Karpas-422 (cell line): ENCODE results near the gene FAM133A. TPM values are rescaled to one million over a fixed set of nuclear protein-coding genes. Genes with fewer than 3 reads are reported as not detected.

ENCODE experiments used
- DNase-seq: peaks from one replicate; pipeline ENCODE4 v3.0.0-alpha.2; 2015
- H2AFZ ChIP-seq: fragments of 200-600 bp; sonication (generic); 2 replicates; pipeline ENCODE4 v1.6.1; 2014; ENCODE audit warnings: antibody characterized with exemption, low read length, mixed read lengths
- H3K27ac ChIP-seq: fragments of 200-600 bp; sonication (generic); 2 replicates; pipeline ENCODE4 v1.5.1; 2014; ENCODE audit warnings: mild to moderate bottlenecking, low read length, moderate library complexity
- H3K27me3 ChIP-seq: fragments of 200-600 bp; sonication (generic); 2 replicates; pipeline ENCODE4 v1.6.1; 2014; ENCODE audit warnings: low read length, mixed read lengths
- H3K36me3 ChIP-seq: fragments of 200-600 bp; sonication (generic); 2 replicates; pipeline ENCODE4 v1.6.1; 2014; ENCODE audit warnings: low read length, mixed read lengths; ENCODE audit not compliant: insufficient read depth
- H3K4me1 ChIP-seq: fragments of 200-600 bp; sonication (generic); 2 replicates; pipeline ENCODE4 v1.6.1; 2014; ENCODE audit warnings: mild to moderate bottlenecking, low read length, mixed read lengths
- H3K4me2 ChIP-seq: fragments of 200-600 bp; sonication (generic); 2 replicates; pipeline ENCODE4 v1.6.1; 2014; ENCODE audit warnings: low read length, low read depth, mild to moderate bottlenecking; ENCODE audit not compliant: poor library complexity, severe bottlenecking
- H3K4me3 ChIP-seq: fragments of 200-600 bp; sonication (generic); 2 replicates; pipeline ENCODE4 v1.5.1; 2014; ENCODE audit warnings: mild to moderate bottlenecking, antibody characterized with exemption, low read length, mixed read lengths
- H3K79me2 ChIP-seq: fragments of 200-600 bp; sonication (generic); 2 replicates; pipeline ENCODE4 v1.6.1; 2014; ENCODE audit warnings: mild to moderate bottlenecking, low read length, mixed read lengths
- H3K9ac ChIP-seq: fragments of 200-600 bp; sonication (generic); 2 replicates; pipeline ENCODE4 v1.6.0; 2014; ENCODE audit warnings: low read length
- H3K9me2 ChIP-seq: fragments of 200-600 bp; sonication (generic), shearing (Covaris generic); replicated peaks from 2 replicates; pipeline ENCODE4 v1.6.0; 2014; ENCODE audit warnings: mild to moderate bottlenecking, low read length, moderate library complexity; ENCODE audit not compliant: insufficient read depth
- H3K9me3 ChIP-seq: fragments of 300-700, 200-600 bp; sonication (generic); 2 replicates; pipeline ENCODE4 v1.6.1; 2014; ENCODE audit warnings: low read length, mixed read lengths
- H4K20me1 ChIP-seq: fragments of 200-600 bp; sonication (generic); 2 replicates; pipeline ENCODE4 v1.6.1; 2014; ENCODE audit warnings: mild to moderate bottlenecking, antibody characterized with exemption, low read length, low read depth; ENCODE audit not compliant: insufficient read depth
- total RNA-seq: library from RNA; depleted of rRNA; stranded (reverse); fragments of >200 nt; shearing (Covaris generic); gene quantifications from 2 replicates; pipeline ENCODE4 v1.2.3, GENCODE V29; 2014; ENCODE audit warnings: low replicate concordance; rRNA removed

Gene FAM133A
- total RNA-seq, result not detected in 2 replicates

DNA sequence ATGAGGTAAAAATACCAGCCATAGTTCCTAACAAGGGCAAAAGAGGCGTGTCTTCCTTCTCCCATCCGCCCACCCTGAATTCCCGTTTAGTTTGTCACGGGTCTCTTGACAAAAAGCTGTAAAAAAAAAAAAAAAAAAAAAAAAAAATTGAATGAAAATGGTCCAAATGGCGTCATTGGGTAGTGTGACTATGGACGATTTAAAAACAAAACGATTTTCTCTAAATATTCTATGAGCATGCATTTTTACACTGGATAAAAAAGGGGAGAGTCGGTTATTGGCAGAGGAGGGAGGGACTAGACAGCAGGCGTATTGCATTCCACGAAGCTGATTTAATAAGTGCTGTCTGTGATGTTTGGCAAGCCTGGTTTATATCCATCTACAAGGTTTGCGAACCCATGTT lies at the start of gene FAM133A:
TSS of gene FAM133A (plus strand) at position 338 of the 403 bp plus-strand sequence. CDS start 35,214 bp downstream, outside the sequence.
- Histone ChIP-seq H3K9me3 (peaks cover 31% of the 10 kb centered on the region), H3K4me3 (no peak within 1 kb of the TSS), H4K20me1 (no peaks in the 10 kb centered on the region), H3K4me2 (no peak within 1 kb of the TSS), H3K36me3 (no peaks in the 10 kb centered on the region), H2AFZ (no peak within 1 kb of the TSS), H3K9ac (no peak within 1 kb of the TSS), H3K27ac (no peak within 1 kb of the TSS), H3K4me1 (no peaks in the 10 kb centered on the region), H3K9me2 (no peaks in the 10 kb centered on the region), H3K79me2 (no peaks in the 10 kb centered on the region), H3K27me3 (no peaks in the 10 kb centered on the region)
- no peak for DNase-seq

DNA sequence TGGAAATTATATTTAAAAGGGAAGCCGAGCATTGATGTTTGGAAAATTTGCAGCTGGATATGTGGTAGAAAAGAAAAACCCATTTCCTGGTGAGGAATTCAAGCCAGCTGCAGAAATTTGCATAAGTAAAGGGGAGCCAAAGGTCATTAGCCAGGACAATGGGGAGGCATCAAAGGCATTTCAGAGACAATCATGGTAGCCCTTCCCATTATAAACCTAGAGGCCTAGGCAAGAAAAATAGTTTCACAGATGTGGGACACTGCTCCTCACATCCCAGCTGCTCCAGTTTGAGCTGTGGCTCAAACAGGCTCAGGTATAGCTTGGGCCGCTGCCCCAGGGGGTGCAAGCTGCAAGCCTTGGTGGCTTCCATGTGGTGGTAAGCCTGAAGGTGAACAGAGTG lies 36.4 kb upstream of the FAM133A start:
- Histone ChIP-seq H3K4me3 (no peak overlapping the region), H2AFZ (no peak overlapping the region), H3K9me2 (no peaks in the 10 kb centered on the region), H3K79me2 (no peaks in the 10 kb centered on the region), H3K9me3 (peaks cover 10% of the 10 kb centered on the region), H3K9ac (no peak overlapping the region), H3K36me3 (no peaks in the 10 kb centered on the region), H3K27ac (no peak overlapping the region), H3K4me1 (no peaks in the 10 kb centered on the region), H3K27me3 (no peaks in the 10 kb centered on the region), H4K20me1 (no peaks in the 10 kb centered on the region), H3K4me2 (no peak overlapping the region)
- DNase-seq, result no peak

DNA sequence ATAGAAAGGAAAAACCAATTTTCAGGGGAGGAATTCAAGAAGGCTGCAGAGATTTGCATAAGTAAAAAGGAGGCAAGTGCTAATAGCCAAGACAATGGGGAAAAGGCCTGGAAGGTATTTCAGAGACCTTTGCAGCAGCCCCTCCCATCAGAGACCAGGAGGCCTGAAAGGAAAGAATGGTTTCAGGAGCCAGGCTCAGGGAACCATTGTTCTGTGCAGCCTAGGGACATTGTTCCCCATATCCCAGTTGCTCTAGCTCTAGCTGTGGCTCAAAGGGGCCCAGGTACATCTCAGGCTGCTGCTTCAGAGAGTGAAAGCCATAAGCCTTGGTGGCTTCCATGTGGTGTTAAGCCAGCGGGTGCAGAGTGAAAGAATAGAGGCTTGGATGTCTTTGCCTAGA lies 24.6 kb upstream of the FAM133A start:
- no peak overlapping the region for H2AFZ ChIP-seq
- no peaks in the 10 kb centered on the region for H3K4me1 ChIP-seq
- no peak overlapping the region for H3K4me3 ChIP-seq
- H3K36me3 ChIP-seq, result no peaks in the 10 kb centered on the region
- no peak overlapping the region for H3K4me2 ChIP-seq
- H3K9me3 ChIP-seq, result peaks cover 24% of the 10 kb centered on the region
- H3K9ac ChIP-seq, result no peak overlapping the region
- H3K27me3 ChIP-seq, result no peaks in the 10 kb centered on the region
- no peak for DNase-seq
- H3K27ac ChIP-seq, result no peak overlapping the region
- no peaks in the 10 kb centered on the region for H3K79me2 ChIP-seq
- no peaks in the 10 kb centered on the region for H4K20me1 ChIP-seq
- no peaks in the 10 kb centered on the region for H3K9me2 ChIP-seq

DNA sequence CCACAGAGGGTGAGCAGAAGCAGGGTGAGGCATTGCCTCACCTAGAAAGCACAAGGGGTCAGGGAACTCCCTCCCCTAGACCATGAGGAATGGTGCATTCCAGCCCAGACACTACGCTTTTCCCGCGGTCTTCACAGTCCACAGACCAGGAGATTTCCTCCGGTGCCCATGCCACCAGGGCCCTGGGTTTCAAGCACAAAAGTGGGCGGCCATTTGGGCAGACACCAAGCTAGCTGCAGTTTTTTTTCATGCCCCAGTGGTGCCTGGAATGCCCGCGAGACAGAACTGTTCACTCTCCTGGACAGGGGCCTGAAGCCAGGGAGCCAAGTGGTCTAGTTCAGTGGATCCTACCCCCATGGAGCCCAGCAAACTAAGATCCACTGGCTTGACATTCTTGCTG lies 13.4 kb upstream of the FAM133A start:
- H2AFZ ChIP-seq, result no peak overlapping the region
- no peak overlapping the region for H3K4me3 ChIP-seq
- H3K27me3 ChIP-seq, result no peaks in the 10 kb centered on the region
- H3K4me1 ChIP-seq, result no peaks in the 10 kb centered on the region
- H3K27ac ChIP-seq, result no peak overlapping the region
- no peak overlapping the region for H3K4me2 ChIP-seq
- peaks cover 18% of the 10 kb centered on the region for H3K9me3 ChIP-seq
- no peaks in the 10 kb centered on the region for H3K36me3 ChIP-seq
- H4K20me1 ChIP-seq, result no peaks in the 10 kb centered on the region
- H3K9ac ChIP-seq, result no peak overlapping the region
- DNase-seq, result no peak
- H3K79me2 ChIP-seq, result no peaks in the 10 kb centered on the region
- no peaks in the 10 kb centered on the region for H3K9me2 ChIP-seq

DNA sequence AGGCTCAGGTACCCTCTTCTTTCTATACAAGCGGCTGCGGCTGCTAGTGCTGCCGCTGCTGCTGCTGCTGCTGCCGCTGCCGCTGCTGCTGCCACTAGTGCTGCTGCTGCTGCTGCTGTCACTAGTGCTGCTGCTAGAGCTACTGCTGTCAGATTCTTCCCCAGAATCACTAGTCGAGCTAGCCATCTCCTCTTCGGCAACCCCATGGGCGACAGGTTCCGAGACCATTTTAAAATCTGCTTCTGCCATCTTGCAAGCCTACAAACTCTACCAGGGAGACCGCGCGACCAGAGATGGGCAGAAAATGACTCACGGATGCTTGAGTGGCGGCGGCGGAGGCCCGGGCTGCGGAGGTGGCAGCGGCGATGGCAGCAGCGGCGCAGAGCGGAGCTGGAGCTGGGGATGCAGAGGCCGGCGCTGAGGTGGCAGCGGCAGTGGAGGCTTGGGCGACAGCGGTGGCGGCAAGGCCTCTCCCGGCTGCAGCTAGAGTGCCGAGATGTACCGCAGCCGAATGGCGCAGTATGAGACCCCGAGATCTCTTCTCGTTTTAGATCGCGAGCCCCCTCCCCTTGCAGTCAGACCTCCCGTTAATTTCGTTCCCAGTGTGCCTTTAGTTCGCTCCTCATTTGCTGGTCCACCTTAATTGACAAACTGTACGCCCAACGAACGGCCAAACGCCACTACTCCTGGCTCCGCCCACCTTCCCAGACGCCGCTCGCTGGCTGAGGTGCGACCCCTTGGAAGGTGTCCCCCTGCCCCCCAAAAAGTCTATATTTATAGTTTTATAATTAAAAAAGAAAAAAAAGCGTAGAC lies 744 bp upstream of the FAM133A start, which contains the start of gene NAP1L3:
TSS of gene NAP1L3 (minus strand) at position 523 of the 813 bp plus-strand sequence. CDS start at position 249, 274 bp downstream.
- Histone ChIP-seq H3K4me1 (no peaks in the 10 kb centered on the region), H3K4me2 (no peak within 1 kb of the TSS), H3K27me3 (no peaks in the 10 kb centered on the region), H3K27ac (no peak within 1 kb of the TSS), H4K20me1 (no peaks in the 10 kb centered on the region), H2AFZ (no peak within 1 kb of the TSS), H3K36me3 (no peaks in the 10 kb centered on the region), H3K9me3 (peaks cover 33% of the 10 kb centered on the region), H3K9me2 (no peaks in the 10 kb centered on the region), H3K4me3 (no peak within 1 kb of the TSS), H3K79me2 (no peaks in the 10 kb centered on the region), H3K9ac (no peak within 1 kb of the TSS)
- DNase-seq, result no peak

DNA sequence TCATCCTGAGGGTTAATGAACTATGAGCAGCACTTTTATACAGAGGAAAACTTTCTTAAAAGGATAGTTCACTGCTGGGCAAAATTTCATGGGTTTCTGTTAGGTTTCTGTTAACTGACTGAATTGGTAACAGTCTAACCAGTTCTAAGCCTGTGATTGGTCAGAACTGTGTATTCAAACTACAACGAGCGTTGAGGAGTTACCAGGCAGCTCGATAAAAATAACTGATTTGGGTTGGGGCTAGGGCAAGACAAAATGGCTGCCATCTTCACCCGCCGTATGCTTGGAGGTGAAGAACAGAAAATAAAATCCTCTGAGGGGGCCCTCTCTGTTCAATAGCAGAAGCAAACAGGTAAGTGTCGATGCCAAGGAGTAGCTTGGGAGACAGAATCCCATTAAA lies 22.0 kb downstream of the FAM133A start:
- Histone ChIP-seq H2AFZ (no peak overlapping the region), H3K9me3 (peaks cover 28% of the 10 kb centered on the region), H3K4me1 (no peaks in the 10 kb centered on the region), H4K20me1 (no peaks in the 10 kb centered on the region), H3K36me3 (no peaks in the 10 kb centered on the region; the same call in 1 of the 2 replicates), H3K27ac (no peak overlapping the region), H3K9me2 (no peaks in the 10 kb centered on the region), H3K79me2 (no peaks in the 10 kb centered on the region), H3K4me2 (no peak overlapping the region), H3K4me3 (no peak overlapping the region), H3K9ac (no peak overlapping the region), H3K27me3 (no peaks in the 10 kb centered on the region)
- no peak for DNase-seq

DNA sequence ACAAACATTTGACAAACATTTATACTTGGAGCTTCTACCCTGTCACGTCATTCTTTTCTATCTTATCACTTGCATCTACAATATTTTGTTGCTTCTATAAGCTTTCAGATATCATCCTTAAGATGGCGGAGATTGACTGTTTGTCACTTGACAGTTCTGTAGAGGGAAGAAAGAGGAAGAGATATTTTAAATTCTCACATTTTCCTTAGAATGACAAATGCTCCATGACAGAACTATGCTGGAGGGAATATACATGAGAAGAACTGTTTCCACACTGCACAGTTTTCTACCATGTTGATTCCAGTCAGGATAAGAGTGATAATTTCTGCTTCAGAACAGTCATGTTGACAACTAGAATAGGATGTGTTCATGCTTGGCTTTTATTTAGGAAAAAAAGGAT lies 29.7 kb downstream of the FAM133A start:
- Histone ChIP-seq H3K36me3 (no peaks in the 10 kb centered on the region; the same call in 1 of the 2 replicates), H3K9ac (no peak overlapping the region), H3K4me3 (no peak overlapping the region), H3K4me2 (no peak overlapping the region), H2AFZ (no peak overlapping the region), H3K27me3 (no peaks in the 10 kb centered on the region), H3K4me1 (no peaks in the 10 kb centered on the region), H3K79me2 (no peaks in the 10 kb centered on the region), H3K9me3 (peaks cover 46% of the 10 kb centered on the region), H3K27ac (no peak overlapping the region), H4K20me1 (no peaks in the 10 kb centered on the region), H3K9me2 (no peaks in the 10 kb centered on the region)
- DNase-seq, result no peak

DNA sequence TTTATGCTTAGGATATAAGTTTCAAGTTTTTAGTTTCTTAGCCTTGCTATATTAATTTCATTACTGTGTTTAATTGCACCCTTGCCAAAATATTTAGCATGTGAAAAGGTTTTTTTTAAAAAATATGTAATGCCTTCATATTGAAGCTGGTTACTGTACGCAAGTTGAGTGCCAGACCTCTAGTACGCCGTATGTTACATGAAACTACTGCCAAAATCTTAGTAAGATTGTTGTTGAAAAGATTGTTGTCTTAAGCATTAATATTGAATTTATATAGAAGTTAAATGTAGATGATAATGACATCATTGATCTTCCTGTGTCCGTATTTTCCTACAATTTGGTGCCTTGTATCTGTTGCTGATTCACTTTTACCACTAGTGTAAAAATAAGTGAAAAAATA lies 37.1 kb downstream of the FAM133A start:
- Histone ChIP-seq H3K27ac (no peak overlapping the region), H4K20me1 (no peaks in the 10 kb centered on the region), H3K9me3 (peaks cover 27% of the 10 kb centered on the region), H3K9ac (no peak overlapping the region), H2AFZ (no peak overlapping the region), H3K4me1 (no peaks in the 10 kb centered on the region), H3K36me3 (no peaks in the 10 kb centered on the region), H3K4me3 (no peak overlapping the region), H3K27me3 (no peaks in the 10 kb centered on the region), H3K4me2 (no peak overlapping the region), H3K79me2 (no peaks in the 10 kb centered on the region), H3K9me2 (no peaks in the 10 kb centered on the region)
- DNase-seq, result no peak
